ENCODE results near the gene NLGN1. TPM values are rescaled to one million over a fixed set of nuclear protein-coding genes. Genes with fewer than 3 reads are reported as not detected.
"Not testable (repeated sequence)": the region's sequence is repeated elsewhere in the genome, so short reads cannot be mapped to it uniquely, and the experiment has no call there.

NLGN1 gene
- total RNA-seq, 1 experiment from 2014 or later: not detected

DNA sequence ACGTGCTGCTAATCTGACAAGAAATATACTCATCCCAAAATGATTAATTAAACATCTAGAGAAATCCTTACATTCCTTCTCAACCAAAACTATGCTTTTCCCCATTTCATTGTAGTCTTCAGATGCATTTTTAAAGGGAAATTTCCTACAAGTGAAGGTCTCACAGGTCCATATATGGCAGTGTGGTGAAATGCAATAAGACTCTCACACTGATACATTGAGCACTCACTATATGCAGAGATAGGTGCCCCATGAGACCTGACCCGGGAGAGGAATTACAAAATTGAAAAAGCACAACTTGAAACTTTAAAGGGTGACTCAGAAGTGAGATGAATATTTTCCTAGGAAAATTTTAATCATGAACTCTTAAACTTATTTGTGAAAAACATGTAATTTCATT is 832.4 kb downstream of the NLGN1 start:
- CTCF ChIA-PET: no interaction called here
- Mint-ChIP-seq H3K4me3 (ENCODE audit: unreplicated experiment) (no peak overlapping the region), H3K27ac (ENCODE audit: low read depth, unreplicated experiment) (no peak overlapping the region), H3K4me1 (ENCODE audit: insufficient read depth, unreplicated experiment) (no peaks in the 10 kb centered on the region), H3K36me3 (ENCODE audit: insufficient read depth, unreplicated experiment) (no peaks in the 10 kb centered on the region), H3K9me3 (ENCODE audit: unreplicated experiment) (no peaks in the 10 kb centered on the region), H3K27me3 (ENCODE audit: insufficient read depth, unreplicated experiment) (no peaks in the 10 kb centered on the region)
- no peak for DNase-seq (ENCODE audit: unreplicated experiment)
- POLR2A ChIA-PET: interaction anchor here (1.2 kb wide), 1 partner anchor 8 kb away, joined by 3 read pairs; no protein-coding TSS in a partner anchor
- intact Hi-C loops (cut with micrococcal nuclease): no loop called here
- TF ChIP-seq, protein P1, sequence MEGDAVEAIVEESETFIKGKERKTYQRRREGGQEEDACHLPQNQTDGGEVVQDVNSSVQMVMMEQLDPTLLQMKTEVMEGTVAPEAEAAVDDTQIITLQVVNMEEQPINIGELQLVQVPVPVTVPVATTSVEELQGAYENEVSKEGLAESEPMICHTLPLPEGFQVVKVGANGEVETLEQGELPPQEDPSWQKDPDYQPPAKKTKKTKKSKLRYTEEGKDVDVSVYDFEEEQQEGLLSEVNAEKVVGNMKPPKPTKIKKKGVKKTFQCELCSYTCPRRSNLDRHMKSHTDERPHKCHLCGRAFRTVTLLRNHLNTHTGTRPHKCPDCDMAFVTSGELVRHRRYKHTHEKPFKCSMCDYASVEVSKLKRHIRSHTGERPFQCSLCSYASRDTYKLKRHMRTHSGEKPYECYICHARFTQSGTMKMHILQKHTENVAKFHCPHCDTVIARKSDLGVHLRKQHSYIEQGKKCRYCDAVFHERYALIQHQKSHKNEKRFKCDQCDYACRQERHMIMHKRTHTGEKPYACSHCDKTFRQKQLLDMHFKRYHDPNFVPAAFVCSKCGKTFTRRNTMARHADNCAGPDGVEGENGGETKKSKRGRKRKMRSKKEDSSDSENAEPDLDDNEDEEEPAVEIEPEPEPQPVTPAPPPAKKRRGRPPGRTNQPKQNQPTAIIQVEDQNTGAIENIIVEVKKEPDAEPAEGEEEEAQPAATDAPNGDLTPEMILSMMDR (IDR thresholded peaks at IDR 0.05; ENCODE audit: unreplicated experiment): no peak
- BruUV-seq (replicated peaks): no TSS peak

DNA sequence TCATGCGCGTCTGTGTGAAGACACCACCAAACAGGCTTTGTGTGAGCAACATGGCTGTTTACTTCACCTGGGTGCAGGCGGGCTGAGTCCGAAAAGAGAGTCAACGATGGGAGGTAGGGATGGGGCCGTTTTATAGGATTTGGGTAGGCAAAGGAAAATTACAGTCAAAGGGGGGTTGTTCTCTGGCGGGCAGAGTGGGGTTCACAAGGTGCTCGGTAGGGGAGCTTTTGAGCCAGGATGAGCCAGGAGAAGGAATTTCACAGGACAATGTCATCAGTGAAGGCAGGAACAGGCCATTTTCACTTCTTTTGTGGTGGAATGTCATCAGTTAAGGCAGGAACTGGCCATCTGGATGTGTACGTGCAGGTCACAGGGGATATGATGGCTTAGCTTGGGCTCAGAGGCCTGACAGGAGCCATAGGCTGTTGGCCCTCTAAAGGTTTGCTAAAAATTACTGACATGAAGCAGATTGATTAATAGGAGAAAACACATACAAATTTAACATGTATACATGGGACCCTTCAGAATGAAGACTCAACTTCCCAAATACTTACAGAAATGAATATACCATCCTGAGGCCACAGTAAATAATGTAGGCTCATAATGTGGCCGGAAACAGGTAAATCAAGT is 834.6 kb downstream of the NLGN1 start:
- H3K4me3 Mint-ChIP-seq (ENCODE audit: unreplicated experiment); CTCF ChIA-PET; intact Hi-C loops (cut with micrococcal nuclease); POLR2A ChIA-PET; H3K27ac Mint-ChIP-seq (ENCODE audit: low read depth, unreplicated experiment); H3K9me3 Mint-ChIP-seq (ENCODE audit: unreplicated experiment); H3K4me1 Mint-ChIP-seq (ENCODE audit: insufficient read depth, unreplicated experiment); DNase-seq (ENCODE audit: unreplicated experiment); BruUV-seq (replicated peaks); H3K27me3 Mint-ChIP-seq (ENCODE audit: insufficient read depth, unreplicated experiment); H3K36me3 Mint-ChIP-seq (ENCODE audit: insufficient read depth, unreplicated experiment): not testable (repeated sequence)

DNA sequence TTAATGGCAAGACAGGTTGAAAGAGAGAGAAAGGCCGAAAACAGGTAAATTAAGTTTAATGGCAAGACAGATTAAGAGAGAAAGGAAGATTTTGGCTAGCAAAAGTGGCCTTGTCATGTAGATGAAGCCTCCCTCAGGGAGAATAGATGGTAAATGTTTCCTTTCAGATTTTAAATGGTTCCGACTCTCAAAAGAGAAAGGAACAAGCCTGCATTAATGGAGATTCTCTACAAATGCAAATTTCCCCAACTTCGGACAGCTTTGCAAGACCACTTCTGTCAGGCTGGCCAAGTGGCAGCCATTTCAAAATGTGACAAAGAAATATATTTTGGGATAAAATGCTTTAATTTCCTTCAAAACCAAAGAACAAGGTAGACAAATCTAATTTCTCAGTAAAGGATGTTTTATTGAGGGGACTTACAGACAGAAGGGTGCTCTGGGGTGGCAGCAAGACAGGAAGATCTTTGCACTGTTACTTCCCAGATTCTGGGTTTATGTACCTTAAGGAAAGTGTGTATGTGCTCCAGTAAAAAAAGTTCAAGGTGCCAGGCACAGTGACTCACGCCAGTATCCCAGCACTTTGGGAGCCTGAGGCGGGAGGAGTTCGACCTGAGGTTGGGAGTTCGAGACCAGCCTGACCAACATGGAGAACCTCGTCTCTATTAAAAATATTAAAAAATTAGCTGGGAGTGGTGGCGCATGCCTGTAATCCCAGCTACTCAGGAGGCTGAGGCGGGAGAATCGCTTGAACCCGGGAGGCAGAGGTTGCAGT is 835.3 kb downstream of the NLGN1 start:
- DNase-seq (ENCODE audit: unreplicated experiment): no peak
- no peak overlapping the region for H3K27ac Mint-ChIP-seq (ENCODE audit: low read depth, unreplicated experiment)
- ChIA-PET CTCF (no interaction called here), POLR2A (no interaction called here)
- H3K9me3 Mint-ChIP-seq (ENCODE audit: unreplicated experiment): no peaks in the 10 kb centered on the region
- H3K36me3 Mint-ChIP-seq (ENCODE audit: insufficient read depth, unreplicated experiment): no peaks in the 10 kb centered on the region
- TF ChIP-seq, protein P1 (IDR thresholded peaks at IDR 0.05; ENCODE audit: unreplicated experiment): no peak
- H3K27me3 Mint-ChIP-seq (ENCODE audit: insufficient read depth, unreplicated experiment): no peaks in the 10 kb centered on the region
- intact Hi-C loops (cut with micrococcal nuclease): no loop called here
- no peaks in the 10 kb centered on the region for H3K4me1 Mint-ChIP-seq (ENCODE audit: insufficient read depth, unreplicated experiment)
- no peak overlapping the region for H3K4me3 Mint-ChIP-seq (ENCODE audit: unreplicated experiment)
- no TSS peak for BruUV-seq (replicated peaks)

DNA sequence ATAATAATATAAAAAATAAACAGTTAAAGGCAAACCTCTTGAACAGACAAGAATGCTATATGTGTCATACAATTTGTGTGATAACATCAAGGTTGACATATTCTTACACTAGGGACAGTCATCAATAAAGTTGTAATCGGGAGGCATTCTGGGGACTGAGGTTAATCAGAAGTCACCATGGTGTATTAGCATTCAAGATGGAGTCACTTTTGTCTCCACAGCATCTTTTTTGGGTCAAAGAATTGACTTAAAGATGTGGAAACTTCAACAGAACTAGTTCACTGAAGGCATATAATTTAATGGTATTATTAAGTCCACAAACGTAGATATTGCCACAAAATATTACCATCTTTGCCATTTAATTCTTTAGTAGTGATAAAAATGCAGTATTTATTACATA is 836.0 kb downstream of the NLGN1 start:
- Mint-ChIP-seq H3K9me3 (ENCODE audit: unreplicated experiment) (no peaks in the 10 kb centered on the region), H3K4me3 (ENCODE audit: unreplicated experiment) (no peak overlapping the region), H3K4me1 (ENCODE audit: insufficient read depth, unreplicated experiment) (no peaks in the 10 kb centered on the region), H3K27me3 (ENCODE audit: insufficient read depth, unreplicated experiment) (no peaks in the 10 kb centered on the region), H3K36me3 (ENCODE audit: insufficient read depth, unreplicated experiment) (no peaks in the 10 kb centered on the region), H3K27ac (ENCODE audit: low read depth, unreplicated experiment) (no peak overlapping the region)
- ChIA-PET POLR2A (no interaction called here), CTCF (no interaction called here)
- TF ChIP-seq, protein P1 (IDR thresholded peaks at IDR 0.05; ENCODE audit: unreplicated experiment): no peak
- BruUV-seq (replicated peaks): no TSS peak
- DNase-seq (ENCODE audit: unreplicated experiment): no peak
- intact Hi-C loops (cut with micrococcal nuclease): no loop called here

Measured in MCF 10A (cell line).